ENCODE measurements around the gene TEX54.
A peak's percentile ranks its signal among the peaks of the same experiment; 100 is the strongest.
"Not testable (repeated sequence)": the region's sequence is repeated elsewhere in the genome, so short reads cannot be mapped to it uniquely, and the experiment has no call there.

TEX54 gene

GRCh38 chr11:62860835-62861563 lies 28.4 kb upstream of the TEX54 start:
- ChIA-PET POLR2A (ENCODE audit: low non-redundant PET) (no interaction called here), CTCF (interaction anchor here (0.6 to 0.9 kb wide), 2 partner anchors 74 to 135 kb away, joined by 3 to 4 read pairs; no protein-coding TSS in a partner anchor)
- no peak for TF ChIP-seq CTCF (conservative IDR thresholded peaks at IDR 0.05; ENCODE audit: low read depth)
- peak overlapping the region; percentile 69 for H3K27ac ChIP-seq
- DNase-seq (ENCODE audit: low spot score), result no peak

- CTCF ChIA-PET; DNase-seq (ENCODE audit: low spot score); POLR2A ChIA-PET (ENCODE audit: low non-redundant PET): not testable (repeated sequence)
- peak overlapping the region; percentile 69 for H3K27ac ChIP-seq
Observed at GRCh38 chr11:62859281-62859703, 26.7 kb upstream of the TEX54 start.

- ChIA-PET POLR2A (ENCODE audit: low non-redundant PET) (interaction anchor here (0.7 to 1.4 kb wide), 3 partner anchors 17 to 71 kb away, joined by 3 to 12 read pairs (median 5); partner anchors contain the start of gene TMEM179B), CTCF (no interaction called here)
- peak overlapping the region; percentile 69 for H3K27ac ChIP-seq
- no peak for TF ChIP-seq CTCF (conservative IDR thresholded peaks at IDR 0.05; ENCODE audit: low read depth)
- no peak for DNase-seq (ENCODE audit: low spot score)
Observed at GRCh38 chr11:62858201-62858600, 25.6 kb upstream of the TEX54 start.

GRCh38 chr11:62857541-62857982 lies 24.9 kb upstream of the TEX54 start:
- peak; percentile 32 for DNase-seq (ENCODE audit: low spot score)
- peak overlapping the region; percentile 91 for H3K27ac ChIP-seq
- ChIA-PET POLR2A (ENCODE audit: low non-redundant PET) (interaction anchor here (0.6 to 1.4 kb wide), 5 partner anchors 10 to 71 kb away, joined by 3 to 12 read pairs (median 5); partner anchors contain the start of gene TMEM179B), CTCF (no interaction called here)
- TF ChIP-seq CTCF (conservative IDR thresholded peaks at IDR 0.05; ENCODE audit: low read depth), result no peak

GRCh38 chr11:62856333-62856895 lies 23.8 kb upstream of the TEX54 start:
- no peak for TF ChIP-seq CTCF (conservative IDR thresholded peaks at IDR 0.05; ENCODE audit: low read depth)
- ChIA-PET POLR2A (ENCODE audit: low non-redundant PET) (interaction anchor here (0.6 to 2.5 kb wide), 6 partner anchors 12 to 808 kb away, joined by 3 to 20 read pairs (median 6); no protein-coding TSS in a partner anchor), CTCF (interaction anchor here (0.6 to 1.2 kb wide), 2 partner anchors 31 to 70 kb away, joined by 3 to 10 read pairs; no protein-coding TSS in a partner anchor)
- peak overlapping the region; percentile 91 for H3K27ac ChIP-seq
- DNase-seq (ENCODE audit: low spot score), result no peak

- H3K27ac ChIP-seq, result peak overlapping the region; percentile 91
- DNase-seq (ENCODE audit: low spot score), result peak; percentile 97
- TF ChIP-seq CTCF (conservative IDR thresholded peaks at IDR 0.05; ENCODE audit: low read depth), result no peak
- ChIA-PET CTCF (interaction anchor here (1.0 to 1.2 kb wide), 2 partner anchors 69 kb away, joined by 3 to 10 read pairs; no protein-coding TSS in a partner anchor), POLR2A (ENCODE audit: low non-redundant PET) (interaction anchor here (0.6 to 2.5 kb wide), 7 partner anchors 15 to 809 kb away, joined by 3 to 20 read pairs (median 3); partner anchors contain the start of genes SLC3A2 and TEX54)
Observed at GRCh38 chr11:62855571-62856332, 23.1 kb upstream of the TEX54 start.
